Measurements from ENCODE around the gene DNAJC12.

The DNAJC12 gene

DNA sequence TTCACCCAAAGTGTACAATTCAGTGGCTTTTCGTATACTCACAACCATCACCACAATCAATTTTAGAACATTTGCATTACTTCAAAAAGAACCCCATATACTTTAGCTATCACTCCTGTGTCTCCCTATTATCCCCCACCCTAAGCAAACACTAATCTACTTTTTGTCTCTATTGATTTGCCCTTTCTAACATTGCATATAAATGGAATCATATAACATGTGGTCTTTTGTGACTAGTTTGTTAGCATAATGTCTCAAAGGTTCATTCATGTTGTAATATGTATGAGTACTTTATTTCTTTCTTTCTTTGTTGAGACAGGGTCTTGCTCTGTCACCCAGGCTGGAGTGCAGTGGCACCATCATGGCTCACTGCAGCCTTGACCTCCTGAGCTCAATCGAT, 21.0 kb upstream of the DNAJC12 start:
- in situ Hi-C loops (cut with MboI; ENCODE audit: low sequenced_read_pairs, unreplicated experiment), result loop anchor here (25.0 kb wide), 1 partner anchor 453 kb away; no protein-coding TSS in a partner anchor
- no peak for DNase-seq (ENCODE audit: low spot score)
- no peak for TF ChIP-seq CTCF (IDR thresholded peaks at IDR 0.05; ENCODE audit: borderline replicate concordance, control extremely low read depth, extremely low read depth, insufficient read depth, missing control alignments)

- no peak for DNase-seq (ENCODE audit: low spot score)
- no peak for TF ChIP-seq CTCF (IDR thresholded peaks at IDR 0.05; ENCODE audit: borderline replicate concordance, control extremely low read depth, extremely low read depth, insufficient read depth, missing control alignments)
- in situ Hi-C loops (cut with MboI; ENCODE audit: low sequenced_read_pairs, unreplicated experiment), result loop anchor here (5.0 to 25.0 kb wide), 2 partner anchors 309 to 459 kb away; no protein-coding TSS in a partner anchor
Measured at GRCh38 chr10:67853512-67853911, 15.5 kb upstream of the DNAJC12 start.

- DNase-seq (ENCODE audit: low spot score), result no peak
- in situ Hi-C loops (cut with MboI; ENCODE audit: low sequenced_read_pairs, unreplicated experiment), result loop anchor here (5.0 to 25.0 kb wide), 2 partner anchors 310 to 460 kb away; no protein-coding TSS in a partner anchor
- no peak for TF ChIP-seq CTCF (IDR thresholded peaks at IDR 0.05; ENCODE audit: borderline replicate concordance, control extremely low read depth, extremely low read depth, insufficient read depth, missing control alignments)
Measured at GRCh38 chr10:67852761-67853160, 14.8 kb upstream of the DNAJC12 start.

DNA sequence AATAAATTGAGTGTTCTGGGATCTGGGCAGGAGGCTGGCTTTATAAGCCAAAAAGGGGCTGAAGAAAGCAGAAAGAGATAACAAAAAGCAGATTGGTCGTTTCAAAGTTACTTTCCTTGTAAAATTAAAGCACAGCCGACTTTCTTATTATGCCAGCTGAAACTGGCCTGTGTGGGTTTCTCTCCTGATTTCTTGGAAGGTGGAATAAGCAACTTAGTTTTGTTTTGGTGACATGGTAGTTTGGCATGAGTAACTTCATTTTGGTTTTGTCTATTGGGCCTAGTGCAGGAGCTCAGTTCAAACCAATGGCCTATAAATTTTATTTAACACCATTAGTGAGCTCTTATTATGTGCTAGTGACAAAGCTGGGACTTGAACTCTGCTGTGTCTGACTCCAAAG, 13.2 kb upstream of the DNAJC12 start:
- in situ Hi-C loops (cut with MboI; ENCODE audit: low sequenced_read_pairs, unreplicated experiment), result loop anchor here (5.0 to 25.0 kb wide), 2 partner anchors 311 to 461 kb away; no protein-coding TSS in a partner anchor
- no peak for DNase-seq (ENCODE audit: low spot score)
- no peak for TF ChIP-seq CTCF (IDR thresholded peaks at IDR 0.05; ENCODE audit: borderline replicate concordance, control extremely low read depth, extremely low read depth, insufficient read depth, missing control alignments)

DNA sequence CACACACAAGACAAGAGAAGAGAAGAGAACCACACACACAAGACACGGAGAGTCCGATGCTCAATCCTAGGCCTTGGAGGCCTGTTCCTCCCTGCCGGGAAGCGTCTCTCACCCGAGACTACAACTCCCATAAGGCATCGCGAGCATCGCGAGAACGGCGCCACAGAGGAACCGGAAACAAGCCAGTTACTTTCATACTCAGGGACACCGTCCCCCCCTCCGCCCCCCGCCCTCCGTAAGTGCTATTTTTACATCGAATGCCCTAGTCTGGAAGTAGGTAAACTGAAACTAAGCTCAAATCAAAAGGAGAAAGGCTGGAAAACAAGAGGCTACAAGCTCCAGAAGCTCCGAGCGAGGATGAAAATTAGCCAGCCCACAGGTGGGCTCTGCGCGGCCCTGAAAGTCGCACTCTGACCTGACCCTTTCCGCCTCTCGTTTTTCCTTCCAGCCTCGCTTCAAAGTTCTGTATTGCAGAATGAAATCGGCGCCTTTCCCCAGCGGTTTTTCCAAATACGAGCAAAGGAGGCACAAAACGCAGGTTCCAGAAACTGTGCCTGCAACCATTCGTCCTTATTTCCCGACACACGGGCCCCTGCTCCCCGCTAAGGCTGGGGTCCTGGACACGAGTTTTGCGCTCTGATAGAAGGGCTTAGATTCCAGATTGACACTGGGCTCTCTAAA, 11.5 kb upstream of the DNAJC12 start:
- in situ Hi-C loops (cut with MboI; ENCODE audit: low sequenced_read_pairs, unreplicated experiment), result loop anchor here (5.0 to 25.0 kb wide), 2 partner anchors 313 to 463 kb away; no protein-coding TSS in a partner anchor
- TF ChIP-seq CTCF (IDR thresholded peaks at IDR 0.05; ENCODE audit: borderline replicate concordance, control extremely low read depth, extremely low read depth, insufficient read depth, missing control alignments), result no peak
- DNase-seq (ENCODE audit: low spot score), result peak; percentile 93

GRCh38 chr10:67843284-67843683, 5.3 kb upstream of the DNAJC12 start:
- no peak for DNase-seq (ENCODE audit: low spot score)
- in situ Hi-C loops (cut with MboI; ENCODE audit: low sequenced_read_pairs, unreplicated experiment), result no loop called here
- no peak for TF ChIP-seq CTCF (IDR thresholded peaks at IDR 0.05; ENCODE audit: borderline replicate concordance, control extremely low read depth, extremely low read depth, insufficient read depth, missing control alignments)

All from GM13976 (cell line).